NCI-H2081 (cell line): Measurements from ENCODE around the gene HERC4.
A peak's percentile ranks its signal among the peaks of the same experiment; 100 is the strongest.

Experiments
- DNase-seq, 2 experiments: peaks; one replicate each; lab custom pipeline; 2025; lab: John Stamatoyannopoulos, UW

The HERC4 gene

DNA sequence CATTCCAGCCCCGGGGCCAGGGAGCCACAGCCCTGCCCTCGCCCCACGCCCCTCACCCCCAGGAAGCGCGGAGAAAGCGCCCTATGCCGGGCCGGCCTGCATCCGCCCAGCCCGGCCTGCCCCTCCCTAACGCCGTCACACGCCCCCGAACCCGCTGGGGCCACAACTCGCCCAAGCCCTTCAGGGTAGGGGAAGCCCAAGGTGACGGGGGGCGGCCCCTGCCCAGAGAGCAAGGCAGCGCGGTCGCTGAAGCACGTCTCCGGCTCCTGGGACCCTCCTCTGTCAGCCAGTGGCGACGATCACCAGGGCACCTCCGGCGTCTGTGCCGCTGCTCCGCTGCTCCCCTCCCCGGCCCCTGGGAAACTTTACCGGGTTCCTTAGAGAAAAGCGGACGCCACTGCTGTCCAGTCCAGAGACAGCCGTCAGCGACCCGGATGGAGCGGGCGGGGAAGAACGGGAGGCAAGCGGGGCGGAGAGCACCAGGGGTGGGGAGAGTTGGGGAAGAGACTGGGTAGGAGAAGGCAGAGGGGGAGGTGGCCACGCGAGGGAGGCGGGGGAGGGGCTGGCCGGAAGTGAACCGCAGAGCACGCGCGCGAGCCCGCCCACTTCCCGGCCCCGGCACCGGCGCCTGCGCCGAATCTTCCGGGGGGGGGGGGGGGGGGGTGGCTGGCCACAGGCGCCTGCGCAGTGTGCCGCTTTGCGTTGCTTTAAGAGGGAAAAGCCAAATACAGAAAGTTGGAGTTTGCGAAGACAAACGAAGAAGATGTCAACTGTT lies at the start of gene HERC4:
Gene HERC4 (minus strand): TSS at position 509 of the 775 bp plus-strand sequence. CDS start 2,175 bp downstream, outside the sequence.
- DNase-seq, result peak; percentile 83 to 84

GRCh38 chr10:68124718-68125117 lies 49.6 kb upstream of the HERC4 start:
- no peak for DNase-seq

GRCh38 chr10:68121852-68122251 lies 46.8 kb upstream of the HERC4 start:
- no peak for DNase-seq

- no peak for DNase-seq
Observed at GRCh38 chr10:68121020-68121743, 46.1 kb upstream of the HERC4 start.

- no peak for DNase-seq
Observed at GRCh38 chr10:68118657-68119056, 43.6 kb upstream of the HERC4 start.

GRCh38 chr10:68112837-68113236 lies 37.8 kb upstream of the HERC4 start:
- DNase-seq, result no peak

DNA sequence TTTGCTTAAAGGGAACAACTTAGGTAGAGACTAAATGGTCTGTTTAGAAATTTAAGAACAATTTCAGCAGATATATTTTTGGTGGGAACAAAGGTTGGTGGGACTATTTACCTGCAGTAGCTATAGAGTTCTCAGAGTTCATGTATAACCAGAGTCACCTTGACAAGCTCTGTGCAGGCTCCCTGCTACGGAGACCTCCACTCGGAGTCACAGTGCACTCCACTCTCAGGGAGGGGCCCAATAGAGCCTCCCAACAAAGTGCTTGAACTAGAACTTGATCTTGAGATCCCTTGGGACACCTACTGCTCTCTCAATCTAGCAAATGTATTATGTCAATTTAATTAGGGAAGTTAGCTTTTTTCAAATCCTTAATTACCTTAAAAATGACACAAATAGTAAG lies 36.5 kb upstream of the HERC4 start:
- no peak for DNase-seq

GRCh38 chr10:68110027-68110426 lies 34.9 kb upstream of the HERC4 start:
- no peak for DNase-seq

DNA sequence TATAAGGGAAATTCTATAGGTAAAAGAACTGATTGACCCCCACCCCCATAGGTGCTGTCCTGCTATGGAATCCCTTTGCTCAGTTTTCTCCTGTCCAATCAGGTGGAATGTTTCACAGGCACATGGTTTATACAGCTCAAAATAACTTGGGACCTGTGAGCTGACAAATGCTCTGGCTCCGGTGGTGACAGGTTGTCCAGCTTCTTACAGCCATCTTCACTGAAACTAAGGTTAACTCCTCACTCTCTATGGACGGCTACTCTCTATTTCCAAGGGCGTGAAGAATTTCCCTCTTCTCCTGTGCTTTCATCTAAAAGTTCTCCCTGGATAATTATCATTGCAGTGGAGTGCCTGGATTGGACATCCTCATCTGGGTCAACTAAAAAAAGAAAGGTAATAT lies 34.2 kb upstream of the HERC4 start, which contains the start of gene MYPN:
Gene MYPN (plus strand): TSS at position 158 of the 400 bp plus-strand sequence. CDS start 11,951 bp downstream, outside the sequence.
- DNase-seq, result no peak

- DNase-seq, result no peak
Observed at GRCh38 chr10:68108653-68109052, 33.6 kb upstream of the HERC4 start.

- no peak for DNase-seq
Observed at GRCh38 chr10:68108051-68108450, 33.0 kb upstream of the HERC4 start.

GRCh38 chr10:68107651-68108050 lies 32.6 kb upstream of the HERC4 start:
- DNase-seq, result no peak

- DNase-seq, result no peak
Observed at GRCh38 chr10:68106656-68107055, 31.6 kb upstream of the HERC4 start.

DNA sequence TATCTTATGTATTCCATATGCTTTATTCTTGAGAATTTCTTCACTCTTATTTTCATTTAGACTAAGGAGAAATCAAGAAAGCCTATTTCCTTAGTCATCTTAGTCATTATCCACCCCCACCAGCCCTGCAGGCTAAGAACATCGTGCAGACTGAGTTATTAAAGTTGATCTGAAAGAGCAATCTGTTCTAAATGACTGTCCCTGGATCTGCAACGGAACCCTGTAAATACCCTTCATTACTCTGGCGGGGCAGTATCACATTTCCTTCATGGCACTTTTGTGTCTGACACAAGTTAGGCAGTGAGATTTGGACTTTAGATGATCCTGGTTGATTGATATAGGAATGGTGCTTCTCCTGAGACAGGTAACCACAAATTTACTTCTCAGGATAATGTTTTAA lies 30.7 kb upstream of the HERC4 start:
- DNase-seq, result no peak

DNA sequence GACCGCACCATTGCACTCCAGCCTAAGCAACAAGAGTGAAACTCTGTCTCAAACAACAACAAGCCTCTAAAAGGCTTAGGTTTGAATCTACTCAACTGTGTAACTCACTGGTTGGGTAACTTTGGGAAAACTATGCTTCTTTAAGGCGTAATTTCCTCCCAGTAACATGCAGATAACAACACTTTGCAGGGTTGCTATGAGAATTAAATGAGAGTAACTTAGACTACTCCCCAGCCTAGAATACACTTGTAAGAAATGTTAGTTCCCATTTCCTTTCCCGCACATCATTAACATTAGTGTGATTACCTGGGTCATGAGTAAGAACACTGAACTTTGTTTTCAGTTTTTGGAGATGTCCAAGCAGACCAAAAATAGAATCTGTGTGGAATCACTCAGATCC lies 28.8 kb upstream of the HERC4 start:
- DNase-seq, result no peak

GRCh38 chr10:68103261-68103878 lies 28.3 kb upstream of the HERC4 start:
- no peak for DNase-seq

GRCh38 chr10:68101066-68101465 lies 26.0 kb upstream of the HERC4 start:
- no peak for DNase-seq

- no peak for DNase-seq
Observed at GRCh38 chr10:68099736-68100135, 24.7 kb upstream of the HERC4 start.

GRCh38 chr10:68096913-68097516 lies 21.9 kb upstream of the HERC4 start:
- DNase-seq, result no peak

- no peak for DNase-seq
Observed at GRCh38 chr10:68095153-68095552, 20.1 kb upstream of the HERC4 start.

- no peak for DNase-seq
Observed at GRCh38 chr10:68092512-68092911, 17.4 kb upstream of the HERC4 start.

DNA sequence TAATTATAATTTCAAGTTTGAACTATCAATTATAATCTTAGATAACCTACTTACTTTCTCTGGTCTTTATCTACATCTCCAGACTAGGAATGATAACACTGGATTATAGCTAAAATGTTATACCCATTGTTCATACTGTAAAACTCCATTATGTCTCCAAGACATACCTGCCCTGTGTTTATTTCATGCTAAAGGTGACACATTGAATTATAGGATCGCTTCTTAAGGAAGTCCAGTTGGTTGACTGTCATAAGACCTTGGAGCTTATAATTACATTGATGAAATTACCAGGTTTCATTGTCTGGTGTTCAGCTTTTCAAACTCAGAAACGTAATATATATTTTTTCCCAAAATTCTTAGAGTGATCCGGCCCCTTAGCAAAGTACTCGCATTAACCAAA lies 15.5 kb upstream of the HERC4 start:
- no peak for DNase-seq
